CD14-positive monocyte (primary cell): ENCODE measurements around the gene MAN2B2. TPM values are rescaled to one million over a fixed set of nuclear protein-coding genes. Genes with fewer than 3 reads are reported as not detected.
A peak's percentile ranks its signal among the peaks of the same experiment; 100 is the strongest.

Source experiments
- DNase-seq, 3 donors: peaks; one replicate each; pipeline ENCODE4 v3.0.0-alpha.2; 2011 to 2022
- H2AFZ ChIP-seq: 2 replicates; pipeline ENCODE4 v1.6.0; 2012; ENCODE audit warnings: mild to moderate bottlenecking, low read depth, low read length, inconsistent platforms; ENCODE audit not compliant: insufficient read depth, poor library complexity, severe bottlenecking
- H3K27ac ChIP-seq, 2 donors: 1 replicate in 1 of 2; 2 replicates in 1 of 2; pipeline ENCODE4 v1.5.1; 2012 to 2013; ENCODE audit warnings: low read length in 2 of 2, control low read depth in 1 of 2, inconsistent platforms in 1 of 2, low read depth in 1 of 2, mild to moderate bottlenecking in 1 of 2
- H3K27me3 ChIP-seq, 2 donors: one replicate each; pipeline versions ENCODE4 v1.6.0 to v1.6.1; 2011 to 2013; ENCODE audit warnings: low read length in 2 of 2; ENCODE audit not compliant: control insufficient read depth in 2 of 2, insufficient read depth in 2 of 2
- H3K36me3 ChIP-seq, 2 donors: replicated peaks in 1 of 2; 1 replicate in 1 of 2; 2 replicates in 1 of 2; pipeline versions ENCODE4 v1.5.1 to v1.6.1; 2012 to 2013; ENCODE audit warnings: low read length in 2 of 2, control low read depth in 1 of 2, inconsistent platforms in 1 of 2, mild to moderate bottlenecking in 1 of 2; ENCODE audit not compliant: insufficient read depth in 2 of 2, control insufficient read depth in 1 of 2
- H3K4me1 ChIP-seq, 2 donors: 1 replicate in 1 of 2; 2 replicates in 1 of 2; pipeline versions ENCODE4 v1.5.1 to v1.6.1; 2012 to 2013; ENCODE audit warnings: low read length in 2 of 2, control low read depth in 1 of 2, inconsistent platforms in 1 of 2, mild to moderate bottlenecking in 1 of 2, moderate library complexity in 1 of 2; ENCODE audit not compliant: insufficient read depth in 2 of 2, control insufficient read depth in 1 of 2
- H3K4me2 ChIP-seq: replicated peaks from 2 replicates; pipeline ENCODE3; 2012; ENCODE audit warnings: low read length, moderate library complexity, mild to moderate bottlenecking; ENCODE audit not compliant: poor library complexity, severe bottlenecking; ENCODE audit errors: extremely low read depth
- H3K4me3 ChIP-seq, 3 experiments: fragments of 200-600 bp in 1 of 3; sonication (generic) in 1 of 3; replicated peaks in 1 of 3; 1 replicate in 2 of 3; 2 replicates in 1 of 3; pipeline ENCODE4 v1.5.1; 2011 to 2013; ENCODE audit warnings: low read length in 3 of 3, mild to moderate bottlenecking in 3 of 3, control low read depth in 2 of 3, low read depth in 2 of 3, inconsistent platforms in 1 of 3, moderate library complexity in 1 of 3
- H3K79me2 ChIP-seq: 2 replicates; pipeline ENCODE4 v1.6.0; 2012; ENCODE audit warnings: mild to moderate bottlenecking, control low read depth, inconsistent platforms, low read length, moderate library complexity; ENCODE audit not compliant: insufficient read depth
- H3K9ac ChIP-seq: 2 replicates; pipeline ENCODE4 v1.6.0; 2017; ENCODE audit warnings: low read length, mild to moderate bottlenecking; ENCODE audit not compliant: insufficient read depth, poor library complexity, severe bottlenecking
- H3K9me3 ChIP-seq, 2 donors: replicated peaks in 1 of 2; 1 replicate in 1 of 2; 2 replicates in 1 of 2; pipeline versions ENCODE4 v1.5.1 to v1.6.1; 2012 to 2013; ENCODE audit warnings: low read length in 2 of 2, control low read depth in 1 of 2; ENCODE audit not compliant: control insufficient read depth in 1 of 2, insufficient read depth in 1 of 2
- H4K20me1 ChIP-seq: 2 replicates; pipeline ENCODE4 v1.6.0; 2012; ENCODE audit warnings: mild to moderate bottlenecking, low read length, control low read depth, moderate library complexity; ENCODE audit not compliant: insufficient read depth
- H3K27ac Mint-ChIP-seq, 7 donors: one replicate each; pipeline ENCODE4 v1.8.0; 2020; ENCODE audit warnings: mild to moderate bottlenecking in 7 of 7, mixed read lengths in 7 of 7, moderate library complexity in 6 of 7, inconsistent platforms in 2 of 7
- H3K27me3 Mint-ChIP-seq, 3 donors: one replicate each; pipeline ENCODE4 v1.8.0; 2021 to 2022; ENCODE audit warnings: low read depth in 3 of 3, mild to moderate bottlenecking in 3 of 3, mixed read lengths in 3 of 3, moderate library complexity in 3 of 3, inconsistent platforms in 1 of 3
- H3K36me3 Mint-ChIP-seq, 2 donors: one replicate each; pipeline ENCODE4 v1.8.0; 2020; ENCODE audit warnings: mixed read lengths in 2 of 2, inconsistent platforms in 1 of 2, mild to moderate bottlenecking in 1 of 2
- H3K4me1 Mint-ChIP-seq: one replicate; pipeline ENCODE4 v1.8.0; 2020; ENCODE audit warnings: mild to moderate bottlenecking, mixed read lengths
- H3K4me3 Mint-ChIP-seq, 2 donors: one replicate each; pipeline ENCODE4 v1.8.0; 2020; ENCODE audit warnings: mild to moderate bottlenecking in 2 of 2, mixed read lengths in 2 of 2, moderate library complexity in 1 of 2
- H3K9me3 Mint-ChIP-seq, 7 donors: one replicate each; pipeline ENCODE4 v1.8.0; 2020 to 2022; ENCODE audit warnings: mixed read lengths in 7 of 7, mild to moderate bottlenecking in 6 of 7, moderate library complexity in 6 of 7, inconsistent platforms in 2 of 7
- CTCF ChIP-seq: fragments of 200-600 bp; IDR thresholded peaks from one replicate; pipeline ENCODE4 v1.8.0; 2022; ENCODE audit warnings: antibody characterized with exemption, mild to moderate bottlenecking
- WGBS: methylation state at CpG from one replicate; pipeline ENCODE4 v1.1.5; 2013; ENCODE audit warnings: missing lambda C conversion rate; ENCODE audit not compliant: insufficient coverage; 5-methylcytosine and 5-hydroxymethylcytosine counted together
- intact Hi-C, 2 donors: fragments of 100-400 bp; cut with micrococcal nuclease; formaldehyde crosslinking; loops; one replicate each; pipeline versions ENCODE4 v1.15.0 to v1.15.1; 2023
- polyA plus RNA-seq, 3 donors: library from polyadenylated mRNA; depleted of rRNA in 1 of 3; unstranded in 2 of 3; stranded (reverse) in 1 of 3; fragments of 300-500 nt in 2 of 3; fragments of >200 nt in 1 of 3; fragmentation: Illumina TruSeq in 2 of 3; gene quantifications; 1 replicate in 2 of 3; 2 replicates in 1 of 3; pipeline ENCODE4 v1.2.3, GENCODE V29; 2012 to 2021

MAN2B2 gene
- polyA plus RNA-seq, 3 donors: 9.6 to 28.4 (median 10.6) TPM

GRCh38 chr4:6601661-6602250 lies 26.8 kb downstream of the MAN2B2 start:
- peaks cover 17 to 25% of the 10 kb centered on the region in 2 donors for H3K9me3 ChIP-seq
- H3K4me1 ChIP-seq: no peaks in the 10 kb centered on the region
- no peak overlapping the region for H3K4me2 ChIP-seq
- H3K36me3 ChIP-seq: peaks cover 88 to 97% of the 10 kb centered on the region in 2 donors
- WGBS: 100% methylated on average over 6 of the region's 10 CpGs
- Mint-ChIP-seq H3K27ac (peak overlapping the region in 1 of 7 donors; percentile 25), H3K4me1 (no peaks in the 10 kb centered on the region), H3K27me3 (peaks cover 0 to 3% (median 1%) of the 10 kb centered on the region in 3 donors), H3K36me3 (peaks cover 91 to 97% of the 10 kb centered on the region in 2 donors), H3K4me3 (no peak overlapping the region), H3K9me3 (peaks cover 12 to 29% (median 19%) of the 10 kb centered on the region in 7 donors)
- TF ChIP-seq CTCF: no peak
- DNase-seq: no peak
- no peaks in the 10 kb centered on the region for H4K20me1 ChIP-seq
- no peak overlapping the region for H3K27ac ChIP-seq
- intact Hi-C loops: no loop called here
- H3K9ac ChIP-seq: no peak overlapping the region
- no peaks in the 10 kb centered on the region for H3K79me2 ChIP-seq
- no peak overlapping the region for H3K4me3 ChIP-seq
- H3K27me3 ChIP-seq: no peaks in the 10 kb centered on the region
- no peak overlapping the region for H2AFZ ChIP-seq

- Histone ChIP-seq H3K36me3 (peaks cover 87 to 97% of the 10 kb centered on the region in 2 donors), H3K4me3 (no peak overlapping the region), H3K4me1 (no peaks in the 10 kb centered on the region), H3K27ac (no peak overlapping the region), H3K79me2 (no peaks in the 10 kb centered on the region), H2AFZ (no peak overlapping the region), H3K27me3 (no peaks in the 10 kb centered on the region), H3K9me3 (peaks cover 17 to 25% of the 10 kb centered on the region in 2 donors), H4K20me1 (no peaks in the 10 kb centered on the region), H3K4me2 (no peak overlapping the region), H3K9ac (no peak overlapping the region)
- Mint-ChIP-seq H3K9me3 (peaks cover 12 to 29% (median 19%) of the 10 kb centered on the region in 7 donors), H3K36me3 (peaks cover 91 to 97% of the 10 kb centered on the region in 2 donors), H3K4me3 (no peak overlapping the region), H3K4me1 (no peaks in the 10 kb centered on the region), H3K27ac (no peak overlapping the region), H3K27me3 (peaks cover 0 to 3% (median 1%) of the 10 kb centered on the region in 3 donors)
- 92% methylated on average over 3 of the region's 6 CpGs for WGBS
- intact Hi-C loops: no loop called here
- no peak for TF ChIP-seq CTCF
- DNase-seq: no peak
Measured at GRCh38 chr4:6602289-6602688, 27.3 kb downstream of the MAN2B2 start.
